A549 (cell line): Measurements from ENCODE around the gene NELFB.

ENCODE experiments used
- BHLHE40 ChIP-seq: IDR thresholded peaks from 2 replicates; pipeline ENCODE4 v1.6.1; 2012; ENCODE audit warnings: low read depth, low read length, inconsistent platforms
- KDM5A ChIP-seq: fragments of 200-600 bp; sonication (generic); IDR thresholded peaks from 2 replicates; pipeline ENCODE4 v1.6.1; 2016; ENCODE audit warnings: antibody characterized with exemption, mild to moderate bottlenecking
- MAFK ChIP-seq: fragments of 450-650 bp; IDR thresholded peaks from 2 replicates; pipeline ENCODE4 v1.6.1; 2014; ENCODE audit not compliant: partially characterized antibody
- MAX ChIP-seq: IDR thresholded peaks from 2 replicates; pipeline ENCODE4 v1.6.1; 2012
- MYC ChIP-seq: IDR thresholded peaks from 2 replicates; pipeline ENCODE4 v1.6.1; 2012; ENCODE audit warnings: mild to moderate bottlenecking, inconsistent platforms, low read length, improper control_type of control experiment, borderline replicate concordance
- NPAS2 ChIP-seq: fragments of 250-450 bp; sonication (Bioruptor Pico); IDR thresholded peaks from 2 replicates; pipeline ENCODE4 v1.8.0; 2022; ENCODE audit warnings: mild to moderate bottlenecking, moderate library complexity, borderline replicate concordance
- RAD21 ChIP-seq, 2 experiments: fragments of >200 bp in 1 of 2; sonication (Bioruptor Twin) in 1 of 2; formaldehyde crosslinking in 1 of 2; IDR thresholded peaks in 1 of 2; conservative IDR thresholded peaks in 1 of 2; 2 replicates in 1 of 2; 3 replicates in 1 of 2; pipeline ENCODE4 v1.6.1; 2012 to 2018; ENCODE audit warnings: inconsistent platforms in 1 of 2
- RARB ChIP-seq: fragments of 250-450 bp; sonication (Bioruptor Pico); IDR thresholded peaks from 2 replicates; pipeline ENCODE4 v1.8.0; 2021; ENCODE audit warnings: mild to moderate bottlenecking, moderate library complexity
- RCOR1 ChIP-seq: fragments of 150-350 bp; IDR thresholded peaks from 2 replicates; pipeline ENCODE4 v1.6.1; 2014; ENCODE audit warnings: antibody characterized with exemption, low read length, low read depth
- REST ChIP-seq: fragments of 200-600 bp; sonication (generic); IDR thresholded peaks from 2 replicates; pipeline ENCODE4 v1.6.1; 2016; ENCODE audit warnings: antibody characterized with exemption, mild to moderate bottlenecking, moderate library complexity
- USF2 ChIP-seq: fragments of 450-650 bp; IDR thresholded peaks from 2 replicates; pipeline ENCODE4 v1.6.1; 2014; ENCODE audit warnings: antibody characterized with exemption
- ZFP36 ChIP-seq: fragments of 450-650 bp; IDR thresholded peaks from 2 replicates; pipeline ENCODE4 v1.6.1; 2014; ENCODE audit warnings: borderline replicate concordance; ENCODE audit not compliant: partially characterized antibody
- TF ChIP-seq, protein P1 (sequence below): fragments of >200 bp; sonication (Bioruptor Twin); formaldehyde crosslinking; IDR thresholded peaks from 3 replicates; pipeline ENCODE4 v1.5.1; 2016
- TF ChIP-seq, protein P2 (sequence below): IDR thresholded peaks from 2 replicates; pipeline ENCODE4 v1.6.1; 2012; ENCODE audit warnings: low read depth, borderline replicate concordance

GRCh38 chr9:137251194-137251461 lies 4.0 kb upstream of the NELFB start, which contains the start of gene STPG3:
- TF ChIP-seq NPAS2 (no peak), MYC (no peak), RAD21 (conservative IDR thresholded peaks at IDR 0.05 in 1 of 2, IDR thresholded peaks at IDR 0.05 in 1 of 2) (no peak), KDM5A (no peak), MAFK (no peak), BHLHE40 (no peak), RCOR1 (no peak), MAX (no peak), ZFP36 (no peak), USF2 (no peak), RARB (CRISPR knock-in tag) (no peak), REST (no peak)
- TF ChIP-seq, protein P1, sequence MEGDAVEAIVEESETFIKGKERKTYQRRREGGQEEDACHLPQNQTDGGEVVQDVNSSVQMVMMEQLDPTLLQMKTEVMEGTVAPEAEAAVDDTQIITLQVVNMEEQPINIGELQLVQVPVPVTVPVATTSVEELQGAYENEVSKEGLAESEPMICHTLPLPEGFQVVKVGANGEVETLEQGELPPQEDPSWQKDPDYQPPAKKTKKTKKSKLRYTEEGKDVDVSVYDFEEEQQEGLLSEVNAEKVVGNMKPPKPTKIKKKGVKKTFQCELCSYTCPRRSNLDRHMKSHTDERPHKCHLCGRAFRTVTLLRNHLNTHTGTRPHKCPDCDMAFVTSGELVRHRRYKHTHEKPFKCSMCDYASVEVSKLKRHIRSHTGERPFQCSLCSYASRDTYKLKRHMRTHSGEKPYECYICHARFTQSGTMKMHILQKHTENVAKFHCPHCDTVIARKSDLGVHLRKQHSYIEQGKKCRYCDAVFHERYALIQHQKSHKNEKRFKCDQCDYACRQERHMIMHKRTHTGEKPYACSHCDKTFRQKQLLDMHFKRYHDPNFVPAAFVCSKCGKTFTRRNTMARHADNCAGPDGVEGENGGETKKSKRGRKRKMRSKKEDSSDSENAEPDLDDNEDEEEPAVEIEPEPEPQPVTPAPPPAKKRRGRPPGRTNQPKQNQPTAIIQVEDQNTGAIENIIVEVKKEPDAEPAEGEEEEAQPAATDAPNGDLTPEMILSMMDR, result no peak
- TF ChIP-seq, protein P2, sequence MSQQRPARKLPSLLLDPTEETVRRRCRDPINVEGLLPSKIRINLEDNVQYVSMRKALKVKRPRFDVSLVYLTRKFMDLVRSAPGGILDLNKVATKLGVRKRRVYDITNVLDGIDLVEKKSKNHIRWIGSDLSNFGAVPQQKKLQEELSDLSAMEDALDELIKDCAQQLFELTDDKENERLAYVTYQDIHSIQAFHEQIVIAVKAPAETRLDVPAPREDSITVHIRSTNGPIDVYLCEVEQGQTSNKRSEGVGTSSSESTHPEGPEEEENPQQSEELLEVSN, result no peak
